LNCAP (cell line): ENCODE results near the gene KCNA1.

Experiments used
- TF ChIP-seq, protein P1 (sequence below): fragments of 450-650 bp; IDR thresholded peaks from 2 replicates; pipeline ENCODE4 v1.5.1; 2017; ENCODE audit warnings: mild to moderate bottlenecking

The KCNA1 gene

DNA sequence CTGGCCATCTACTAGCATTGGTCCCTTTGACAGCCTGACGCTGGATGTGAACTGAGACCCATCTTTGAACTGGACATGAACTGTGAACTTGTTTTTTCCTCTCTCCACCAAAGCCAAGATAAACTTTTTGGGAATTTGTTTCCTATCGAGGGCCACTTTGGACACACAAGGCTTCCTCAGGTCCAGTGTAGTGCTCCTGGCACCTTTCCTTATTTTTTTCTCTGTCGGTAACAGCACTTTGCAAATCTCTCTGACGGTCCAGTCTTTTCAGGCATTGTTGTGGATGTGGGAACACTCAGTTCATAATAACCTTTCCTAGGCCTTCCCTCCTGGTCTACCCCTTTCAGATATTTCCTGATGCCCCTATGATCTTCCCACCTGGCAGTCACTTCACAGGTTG, 5.0 kb downstream of the KCNA1 start:
- TF ChIP-seq, protein P1, sequence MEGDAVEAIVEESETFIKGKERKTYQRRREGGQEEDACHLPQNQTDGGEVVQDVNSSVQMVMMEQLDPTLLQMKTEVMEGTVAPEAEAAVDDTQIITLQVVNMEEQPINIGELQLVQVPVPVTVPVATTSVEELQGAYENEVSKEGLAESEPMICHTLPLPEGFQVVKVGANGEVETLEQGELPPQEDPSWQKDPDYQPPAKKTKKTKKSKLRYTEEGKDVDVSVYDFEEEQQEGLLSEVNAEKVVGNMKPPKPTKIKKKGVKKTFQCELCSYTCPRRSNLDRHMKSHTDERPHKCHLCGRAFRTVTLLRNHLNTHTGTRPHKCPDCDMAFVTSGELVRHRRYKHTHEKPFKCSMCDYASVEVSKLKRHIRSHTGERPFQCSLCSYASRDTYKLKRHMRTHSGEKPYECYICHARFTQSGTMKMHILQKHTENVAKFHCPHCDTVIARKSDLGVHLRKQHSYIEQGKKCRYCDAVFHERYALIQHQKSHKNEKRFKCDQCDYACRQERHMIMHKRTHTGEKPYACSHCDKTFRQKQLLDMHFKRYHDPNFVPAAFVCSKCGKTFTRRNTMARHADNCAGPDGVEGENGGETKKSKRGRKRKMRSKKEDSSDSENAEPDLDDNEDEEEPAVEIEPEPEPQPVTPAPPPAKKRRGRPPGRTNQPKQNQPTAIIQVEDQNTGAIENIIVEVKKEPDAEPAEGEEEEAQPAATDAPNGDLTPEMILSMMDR: no peak

DNA sequence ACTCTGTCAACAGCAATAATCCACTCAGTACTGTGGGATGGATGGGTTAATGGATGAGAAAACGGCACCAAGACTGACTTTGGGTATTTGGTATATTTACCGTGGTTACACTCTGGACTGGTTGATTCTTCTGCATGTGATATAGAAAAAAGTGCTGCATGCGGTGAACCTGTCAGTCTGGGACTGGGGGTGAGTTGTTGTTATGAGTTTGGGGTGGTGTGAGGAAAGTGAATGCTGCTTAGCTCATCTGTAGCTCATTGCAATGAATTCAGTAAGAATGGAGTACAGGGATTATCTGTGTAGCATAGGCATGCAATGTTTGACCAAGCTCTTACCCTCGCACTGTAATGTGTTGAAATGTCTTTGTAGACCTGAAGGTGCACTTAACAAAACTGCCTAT, 6.0 kb downstream of the KCNA1 start:
- TF ChIP-seq, protein P1: no peak

DNA sequence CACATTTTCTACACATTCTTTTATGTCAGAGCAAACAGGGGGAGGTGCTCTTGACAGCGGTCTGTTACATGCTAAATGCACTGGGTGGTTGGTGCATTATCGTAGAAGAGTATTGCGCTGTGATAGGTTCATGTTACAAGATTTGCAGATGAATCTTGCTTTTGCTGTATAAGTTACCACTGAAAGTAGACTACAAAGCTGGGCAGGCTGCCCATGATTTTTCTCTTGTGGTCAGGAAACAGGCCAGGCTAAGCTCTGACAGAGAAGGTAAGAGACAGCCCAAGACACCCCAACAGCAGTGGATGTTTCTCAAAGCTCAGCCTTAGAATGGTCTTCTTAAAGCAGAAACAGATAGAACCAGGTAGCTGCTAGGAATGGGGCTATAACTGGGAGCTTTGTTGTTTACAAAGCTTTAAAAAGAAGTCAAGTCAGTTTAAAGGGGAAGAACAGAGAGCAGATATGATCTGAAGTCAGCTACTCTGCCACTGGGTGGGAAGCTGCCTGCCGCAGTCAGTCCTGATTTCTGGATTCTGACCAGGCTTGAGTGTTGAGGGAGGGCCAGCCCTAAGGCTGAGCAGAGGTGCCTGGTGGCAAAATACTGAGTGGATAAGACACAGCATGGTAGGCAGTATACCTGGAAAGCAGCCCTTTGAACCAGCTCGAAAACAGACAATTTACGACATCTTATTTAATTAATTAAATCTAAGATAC, 9.4 kb downstream of the KCNA1 start:
- TF ChIP-seq, protein P1: no peak

DNA sequence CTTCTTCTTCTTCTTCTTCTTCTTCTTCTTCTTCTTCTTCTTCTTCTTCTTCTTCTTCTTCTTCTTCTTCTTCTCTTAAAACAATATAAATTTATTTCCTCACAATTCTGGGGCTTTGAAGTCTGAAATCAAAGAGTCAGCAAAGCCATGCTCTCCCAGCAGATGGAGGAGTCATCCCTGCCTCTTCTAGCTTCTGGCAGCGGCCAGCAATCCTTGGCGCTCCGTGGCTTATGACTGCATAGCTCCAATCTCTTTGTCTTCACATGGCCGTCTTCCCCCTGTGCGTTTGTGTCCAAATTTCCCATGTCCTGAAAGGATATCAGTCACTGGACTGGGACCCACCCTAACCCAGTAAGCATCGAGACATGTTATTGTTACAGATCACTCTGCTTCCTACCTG, 22.9 kb downstream of the KCNA1 start:
- TF ChIP-seq, protein P1: no peak

DNA sequence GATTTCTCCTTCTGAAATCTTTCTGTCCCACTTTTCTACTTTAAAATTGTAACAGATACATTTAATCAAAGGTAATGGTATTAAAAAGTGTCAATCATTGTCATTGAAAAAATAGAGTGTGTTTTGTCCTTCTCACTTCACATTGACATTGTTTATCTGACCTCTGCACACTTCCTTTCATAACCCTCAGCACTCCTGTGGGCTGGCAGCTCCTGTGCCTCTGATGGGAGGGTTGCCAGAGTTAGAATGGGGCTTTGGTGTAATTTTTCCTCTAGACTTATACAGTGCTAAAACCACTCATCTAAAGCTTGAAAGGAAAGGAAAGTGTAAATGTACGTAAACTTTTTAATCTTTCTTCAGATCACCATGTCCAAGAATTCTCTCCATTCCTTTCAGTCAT, 23.7 kb downstream of the KCNA1 start:
- TF ChIP-seq, protein P1: no peak

DNA sequence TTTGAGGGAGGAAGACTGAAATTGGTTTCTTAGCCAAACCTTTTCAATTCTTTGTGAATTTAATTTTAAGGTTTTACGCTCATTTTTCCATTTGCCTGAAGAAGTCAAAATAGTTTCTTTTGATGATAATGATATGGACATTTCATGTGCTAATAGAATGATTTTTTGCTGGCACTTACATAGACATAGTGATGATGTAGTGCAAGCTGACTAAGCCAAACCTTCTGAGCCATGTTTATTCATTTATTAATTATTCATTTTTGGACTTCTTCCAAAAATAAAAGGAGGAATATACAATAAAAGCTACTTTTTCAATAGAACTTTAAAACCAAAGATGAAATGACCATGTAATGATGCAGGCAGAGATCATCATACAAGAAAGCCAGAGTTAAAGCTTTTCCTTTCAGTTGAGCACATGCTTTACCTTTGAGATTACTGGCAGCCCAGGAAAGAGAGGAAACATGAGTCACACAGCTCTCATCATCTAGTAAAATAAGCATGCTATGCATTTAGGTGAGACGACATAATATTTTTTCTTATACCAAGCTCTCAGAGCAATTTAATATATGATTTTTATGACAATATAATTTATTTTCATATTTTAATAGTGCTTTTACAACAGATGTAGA, 24.8 kb downstream of the KCNA1 start:
- TF ChIP-seq, protein P1: no peak

DNA sequence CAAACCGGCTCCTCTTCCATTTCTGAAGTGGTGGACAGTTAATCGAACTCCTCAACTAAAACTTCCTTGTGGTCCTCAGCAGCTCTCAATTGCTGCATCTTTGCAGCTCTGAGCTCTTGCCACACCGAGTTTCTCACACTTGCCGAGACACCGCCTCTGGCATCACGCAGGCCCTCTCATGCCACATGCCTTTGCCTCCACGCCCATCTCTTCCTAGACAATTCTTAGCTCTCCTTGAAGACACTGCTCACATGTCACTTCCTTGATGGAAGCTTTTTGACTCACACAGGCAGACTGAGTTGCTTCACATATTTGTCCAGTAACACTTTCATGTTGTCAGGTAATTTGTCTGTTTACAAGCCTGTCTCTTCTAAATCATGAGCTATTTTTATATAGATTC, 29.2 kb downstream of the KCNA1 start:
- TF ChIP-seq, protein P1: no peak
